ENCODE results near the gene ART4.

ART4 gene

DNA sequence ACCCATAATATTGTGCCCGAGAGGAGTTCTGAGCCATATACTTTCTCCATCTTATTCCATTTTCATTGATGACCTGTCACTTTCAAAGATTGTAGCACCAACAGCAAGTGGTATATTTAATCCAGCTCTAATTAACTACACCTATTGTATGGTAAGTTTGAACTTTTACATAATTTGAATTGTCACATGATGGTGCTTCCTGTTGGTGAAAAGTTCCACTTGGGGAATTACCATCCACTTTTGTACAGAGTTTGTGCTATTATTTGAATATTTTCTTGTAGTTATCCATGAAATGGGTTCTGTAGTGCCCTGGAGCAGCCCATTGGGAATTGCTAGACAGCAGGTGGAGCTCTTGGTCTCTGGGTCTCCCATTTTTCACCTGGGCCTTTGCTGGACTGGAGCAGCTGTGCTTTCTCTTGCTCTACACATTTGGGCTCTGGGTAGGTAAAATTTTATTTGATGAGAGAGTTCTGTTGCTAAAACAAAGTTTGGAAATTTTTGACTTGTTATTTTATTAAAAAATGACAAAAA, 32.3 kb downstream of the ART4 start:
- DNase-seq (ENCODE audit: low spot score): no peak

DNA sequence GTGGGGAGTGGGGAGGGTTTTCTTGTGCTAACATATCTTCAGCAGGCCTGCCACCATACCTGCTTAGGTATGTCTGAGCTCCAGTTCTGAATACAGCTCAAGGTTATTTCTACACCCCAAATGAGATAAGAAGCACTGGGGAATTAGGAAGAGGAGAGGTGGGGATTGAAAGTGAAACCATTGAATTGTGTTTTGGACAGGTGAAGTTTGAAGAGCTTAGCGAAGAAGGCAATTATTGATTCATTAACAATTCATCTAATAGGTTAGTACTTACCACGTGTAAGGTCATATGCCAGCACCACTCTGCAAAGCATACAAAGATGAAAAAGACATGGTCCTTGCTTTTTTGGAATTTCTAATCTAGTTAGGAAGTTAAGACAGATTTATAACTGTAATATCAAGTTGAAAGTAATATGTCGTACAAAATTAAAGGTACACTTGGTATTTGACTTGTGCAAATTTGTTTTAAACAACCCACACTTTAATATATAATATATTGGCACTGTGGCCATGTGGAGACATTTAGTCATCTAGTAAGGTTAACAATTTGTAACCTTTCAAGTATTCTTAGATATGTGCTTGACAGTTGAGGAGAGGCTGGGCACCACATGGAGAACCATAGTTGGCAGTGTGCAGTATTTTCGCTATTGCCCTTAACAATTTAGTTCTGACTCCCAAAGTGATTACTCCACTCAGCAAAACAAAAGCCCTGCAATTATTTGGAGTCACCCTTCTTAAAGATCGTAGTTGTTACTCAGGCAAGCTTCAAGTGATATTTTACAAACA, 33.0 kb downstream of the ART4 start:
- no peak for DNase-seq (ENCODE audit: low spot score)

- no peak for DNase-seq (ENCODE audit: low spot score)
These were observed 39.5 kb downstream of the ART4 start for GRCh38 chr12:14803830-14804160.

- peak; percentile 99 for DNase-seq (ENCODE audit: low spot score)
These were observed 40.1 kb downstream of the ART4 start, which contains the start of the genes C12orf60 and WBP11 for GRCh38 chr12:14803011-14803829. Gene C12orf60, plus strand, starts transcription at chr12:14803670. Its CDS starts 19,266 bp downstream, at chr12:14822936. Gene WBP11, minus strand, starts transcription at chr12:14803478. Its CDS starts 2,095 bp downstream, at chr12:14801383.

DNA sequence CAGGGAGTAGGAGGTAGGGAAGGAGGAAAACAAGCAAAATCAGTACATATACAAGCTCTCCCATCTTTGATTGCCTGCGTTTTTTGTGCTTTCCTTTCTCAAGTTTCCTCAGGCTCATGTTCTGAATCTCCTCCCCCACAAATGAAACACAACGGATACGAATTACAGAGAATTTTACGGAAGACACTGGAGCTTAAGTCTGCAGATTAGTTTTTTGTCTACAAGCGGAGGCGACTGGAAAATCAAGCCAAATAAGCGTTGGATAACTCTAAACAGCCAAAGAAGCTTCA, 40.7 kb downstream of the ART4 start:
- DNase-seq (ENCODE audit: low spot score): no peak

DNA sequence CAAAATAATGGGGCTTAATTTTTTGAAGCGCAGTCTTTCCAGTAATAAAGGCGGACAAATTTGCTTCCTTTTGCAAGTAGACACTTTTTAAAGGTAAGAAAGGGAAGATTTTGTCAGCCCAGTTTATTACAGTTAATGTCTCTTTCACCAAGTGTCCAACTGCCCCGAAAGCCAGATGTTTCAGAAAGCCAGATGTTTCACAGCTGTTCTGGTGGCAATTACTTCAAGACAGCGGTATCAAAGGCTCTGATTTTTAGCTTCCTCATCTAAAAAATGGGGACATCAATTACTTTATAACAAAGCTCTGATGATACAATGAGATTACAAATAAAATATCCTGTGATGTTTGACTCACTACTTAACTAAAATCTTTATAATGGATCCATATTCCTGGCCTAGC, 41.1 kb downstream of the ART4 start:
- no peak for DNase-seq (ENCODE audit: low spot score)

DNA sequence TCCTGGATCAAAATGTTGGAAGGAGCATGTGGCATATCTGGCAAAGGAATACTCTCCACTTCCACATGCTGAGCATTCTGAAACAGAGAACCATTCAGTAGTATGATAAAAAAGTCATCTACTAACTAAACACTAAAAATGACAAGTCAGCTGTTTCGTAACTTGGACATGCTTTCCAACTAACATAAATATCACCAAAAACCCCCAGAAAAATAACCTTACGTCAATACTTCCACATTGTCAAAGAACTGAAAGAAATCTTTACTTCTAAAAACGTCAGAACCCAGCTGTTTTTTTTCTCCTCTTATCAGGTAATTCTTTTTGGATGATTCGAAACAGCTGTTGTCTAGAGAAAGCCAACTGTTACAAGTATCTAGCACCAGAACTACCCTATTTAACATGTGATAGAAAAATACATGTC, 48.3 kb downstream of the ART4 start:
- DNase-seq (ENCODE audit: low spot score): no peak

GRCh38 chr12:14785568-14785967, 57.8 kb downstream of the ART4 start:
- DNase-seq (ENCODE audit: low spot score): no peak

GRCh38 chr12:14784471-14784870, 58.9 kb downstream of the ART4 start:
- DNase-seq (ENCODE audit: low spot score): no peak

DNA sequence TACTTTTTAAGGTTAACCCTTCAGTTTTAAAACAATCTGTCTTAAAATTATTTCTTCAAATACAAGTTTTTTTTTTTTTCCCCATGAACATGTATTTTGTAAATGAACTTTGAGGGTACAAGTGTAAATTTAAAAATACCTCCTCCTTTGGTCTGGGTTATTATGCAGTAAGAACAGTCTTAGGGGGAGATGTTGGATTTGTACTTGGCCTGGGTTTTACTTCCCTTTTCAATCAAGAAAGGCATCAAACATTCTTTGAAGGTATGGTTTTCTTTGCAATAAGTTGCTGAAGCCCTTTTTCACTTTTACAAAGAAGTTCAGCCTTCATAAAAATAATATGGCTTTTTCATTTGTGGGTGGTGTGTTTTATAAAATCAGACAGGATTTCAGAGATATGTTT, 60.6 kb downstream of the ART4 start:
- no peak for DNase-seq (ENCODE audit: low spot score)

- no peak for DNase-seq (ENCODE audit: low spot score)
These were observed 61.8 kb downstream of the ART4 start for GRCh38 chr12:14781563-14781962.

- DNase-seq (ENCODE audit: low spot score): no peak
These were observed 62.5 kb downstream of the ART4 start for GRCh38 chr12:14780859-14781258.

DNA sequence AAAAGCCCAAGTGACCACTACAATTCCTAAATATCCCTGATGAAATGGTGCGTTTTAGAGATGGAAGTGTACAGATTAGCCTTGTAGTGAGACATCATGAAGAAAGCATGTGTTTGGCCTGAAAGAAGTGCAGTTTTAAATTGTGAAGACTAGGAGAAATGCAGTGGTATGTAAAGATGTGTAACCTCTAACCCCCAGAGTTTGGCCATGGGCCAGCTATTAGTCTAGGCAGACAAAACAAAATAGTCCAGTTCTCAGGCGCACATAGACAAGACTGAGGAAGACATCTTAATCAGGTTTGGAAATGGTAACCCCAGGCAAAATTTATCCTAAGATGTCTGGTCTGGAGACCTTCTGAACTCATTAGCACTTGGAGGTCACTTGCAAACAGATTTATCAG, 63.5 kb downstream of the ART4 start:
- no peak for DNase-seq (ENCODE audit: low spot score)

DNA sequence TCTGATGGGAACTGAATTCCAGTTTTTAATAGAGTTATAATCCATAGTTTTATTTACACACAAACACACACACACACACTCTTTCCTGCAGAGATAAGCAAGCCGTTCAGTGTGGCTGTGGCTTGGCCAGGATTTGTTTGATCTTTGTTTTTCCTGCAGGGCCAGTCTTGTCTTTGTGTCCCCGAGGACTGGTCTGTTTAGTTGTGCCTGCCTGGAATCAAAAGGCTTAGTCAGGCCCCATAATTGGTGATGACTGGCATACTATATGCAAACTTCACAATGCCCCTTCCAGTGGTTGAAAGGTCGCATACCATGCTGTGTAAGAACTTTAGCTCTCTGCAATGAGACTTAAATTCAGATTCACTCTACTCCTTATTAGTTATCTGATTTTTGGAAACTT, 66.1 kb downstream of the ART4 start:
- DNase-seq (ENCODE audit: low spot score): no peak

- DNase-seq (ENCODE audit: low spot score): no peak
These were observed 66.9 kb downstream of the ART4 start for GRCh38 chr12:14776236-14776961.

DNA sequence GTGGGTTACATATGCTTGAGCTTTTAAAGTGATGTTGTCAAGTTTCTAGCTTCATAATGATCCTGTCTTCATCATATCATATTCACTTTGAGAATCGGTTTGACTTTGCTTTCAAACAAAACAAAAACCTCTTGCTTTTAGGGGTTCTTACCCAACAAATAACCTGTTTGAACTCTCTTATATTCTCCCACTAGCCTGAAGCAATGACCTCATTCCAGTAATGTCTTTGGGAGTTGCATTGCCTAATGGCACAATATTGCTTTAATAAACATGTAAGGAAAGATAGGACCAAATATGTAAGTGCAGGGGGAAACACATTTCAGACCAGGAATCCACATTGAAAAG, 67.7 kb downstream of the ART4 start:
- DNase-seq (ENCODE audit: low spot score): no peak
